Stimulated activated naive CD4-positive, alpha-beta T cell (primary cell): ENCODE data around the gene KRTAP12-2.
"Not testable (repeated sequence)": the region's sequence is repeated elsewhere in the genome, so short reads cannot be mapped to it uniquely, and the experiment has no call there.

Source experiments
- DNase-seq, 6 experiments: peaks; one replicate each; lab custom pipeline; 2025; lab: John Stamatoyannopoulos, UW

The KRTAP12-2 gene

GRCh38 chr21:44702111-44702972 is 35.6 kb upstream of the KRTAP12-2 start:
- no peak for DNase-seq

- no peak for DNase-seq
Measured at GRCh38 chr21:44701541-44701940, 34.8 kb upstream of the KRTAP12-2 start.

- no peak for DNase-seq
Measured at GRCh38 chr21:44701023-44701400, 34.3 kb upstream of the KRTAP12-2 start.

- no peak for DNase-seq
Measured at GRCh38 chr21:44700101-44701022, 33.6 kb upstream of the KRTAP12-2 start.

- DNase-seq, result no peak
Measured at GRCh38 chr21:44699502-44700001, 32.8 kb upstream of the KRTAP12-2 start.

- DNase-seq, result no peak
Measured at GRCh38 chr21:44697811-44698734, 31.3 kb upstream of the KRTAP12-2 start.

GRCh38 chr21:44697172-44697810 is 30.6 kb upstream of the KRTAP12-2 start, which contains the start of gene KRTAP10-12:
TSS of gene KRTAP10-12 (plus strand) at chr21:44697172. CDS start at chr21:44697202, 30 bp downstream.
- not testable (repeated sequence) for DNase-seq

- no peak for DNase-seq
Measured at GRCh38 chr21:44696572-44696971, 29.8 kb upstream of the KRTAP12-2 start.

GRCh38 chr21:44695641-44696040 is 28.9 kb upstream of the KRTAP12-2 start:
- no peak for DNase-seq

- no peak for DNase-seq
Measured at GRCh38 chr21:44695184-44695583, 28.5 kb upstream of the KRTAP12-2 start.

- DNase-seq, result no peak
Measured at GRCh38 chr21:44694776-44695175, 28.0 kb upstream of the KRTAP12-2 start.

GRCh38 chr21:44692798-44693512 is 26.2 kb upstream of the KRTAP12-2 start:
- DNase-seq, result no peak

GRCh38 chr21:44691686-44692085 is 25.0 kb upstream of the KRTAP12-2 start:
- peak in 1 of 6 experiments; percentile 35 for DNase-seq

GRCh38 chr21:44689740-44690139 is 23.0 kb upstream of the KRTAP12-2 start:
- DNase-seq, result not testable (repeated sequence)

GRCh38 chr21:44687671-44688070 is 20.9 kb upstream of the KRTAP12-2 start:
- DNase-seq, result no peak

- no peak for DNase-seq
Measured at GRCh38 chr21:44686843-44687561, 20.3 kb upstream of the KRTAP12-2 start.

- DNase-seq, result no peak
Measured at GRCh38 chr21:44686000-44686781, 19.5 kb upstream of the KRTAP12-2 start.

GRCh38 chr21:44685050-44685449 is 18.3 kb upstream of the KRTAP12-2 start:
- DNase-seq, result not testable (repeated sequence)

GRCh38 chr21:44684483-44684882 is 17.8 kb upstream of the KRTAP12-2 start:
- DNase-seq, result no peak
